HG03175 (cell line): ENCODE measurements around the gene SYT12.

ENCODE experiments used
- ATAC-seq: cut with Tn5 transposase; IDR thresholded peaks from one replicate; pipeline ENCODE4 v1.9.1; 2021; ENCODE audit warnings: mild to moderate bottlenecking, moderate library complexity; ENCODE audit not compliant: unreplicated experiment

The SYT12 gene

DNA sequence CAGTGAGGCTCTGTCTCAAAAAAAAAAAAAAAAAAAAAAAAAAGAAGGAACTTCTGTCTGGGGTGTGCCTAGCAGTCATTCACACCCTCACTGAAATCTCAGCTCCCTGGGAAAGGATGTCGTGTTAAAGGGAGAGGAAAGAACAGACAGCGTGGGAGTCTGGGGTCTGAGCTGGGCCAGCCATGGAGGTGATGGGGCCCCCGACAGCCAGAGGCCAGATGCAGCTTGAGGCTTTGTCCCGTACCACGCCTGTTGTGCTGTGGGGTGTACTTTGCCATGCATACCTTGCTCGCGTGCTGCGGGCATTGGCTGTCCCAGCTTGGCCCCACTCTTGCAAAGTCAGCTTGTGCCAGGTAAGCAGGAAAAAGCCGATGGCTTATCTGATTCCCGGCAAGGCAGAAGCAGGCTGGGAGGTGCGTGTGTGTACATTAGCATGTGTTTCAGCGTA is 4.6 kb downstream of the SYT12 start:
- no peak for ATAC-seq

DNA sequence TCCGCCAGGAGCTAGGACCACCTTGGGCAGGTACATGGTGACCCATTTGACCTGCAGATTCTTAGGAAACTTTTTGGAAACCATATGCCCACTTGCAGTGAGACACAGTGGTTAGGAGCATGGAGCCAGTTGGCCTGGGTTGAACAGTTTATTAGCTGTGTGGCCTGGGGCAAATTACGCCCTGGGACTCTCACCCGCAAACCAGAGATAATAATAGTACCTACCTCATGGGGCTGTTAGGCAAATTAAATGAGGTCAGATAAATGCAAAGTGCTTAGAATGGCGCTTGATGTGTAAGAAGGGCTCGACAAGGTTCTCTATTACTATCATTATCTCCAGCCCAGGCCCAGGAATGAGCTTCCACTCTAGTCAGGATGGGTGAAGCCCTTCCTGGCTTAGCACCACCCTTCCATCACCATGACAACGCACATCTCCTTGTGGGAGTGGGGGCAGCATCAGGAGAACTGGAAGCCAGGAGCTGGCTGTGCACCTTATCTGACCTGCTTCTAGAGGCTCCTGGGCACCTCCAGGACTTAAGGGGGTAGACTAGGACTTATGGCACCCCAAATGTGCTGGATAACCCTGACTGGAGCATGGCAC is 5.1 kb downstream of the SYT12 start:
- ATAC-seq, result peak; percentile 80

DNA sequence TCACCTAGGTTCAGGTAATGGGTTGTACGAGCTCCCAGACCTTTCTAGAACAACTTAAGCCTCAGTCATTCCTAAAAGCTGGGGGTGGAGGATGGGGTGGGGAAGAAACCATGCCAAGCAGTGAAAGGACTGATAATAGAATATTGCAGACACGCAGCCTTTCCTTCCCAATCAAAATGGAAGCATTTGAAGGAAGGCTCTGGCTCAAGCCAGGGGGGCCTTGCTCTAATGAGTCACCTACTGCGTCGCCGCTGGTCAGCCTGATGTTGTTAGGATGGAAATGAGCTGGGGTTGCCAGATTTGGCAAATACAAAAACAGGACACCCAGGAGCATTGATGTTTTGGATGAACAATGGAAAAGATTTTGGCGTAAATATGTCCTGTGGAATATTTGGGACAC is 6.2 kb downstream of the SYT12 start:
- no peak for ATAC-seq

DNA sequence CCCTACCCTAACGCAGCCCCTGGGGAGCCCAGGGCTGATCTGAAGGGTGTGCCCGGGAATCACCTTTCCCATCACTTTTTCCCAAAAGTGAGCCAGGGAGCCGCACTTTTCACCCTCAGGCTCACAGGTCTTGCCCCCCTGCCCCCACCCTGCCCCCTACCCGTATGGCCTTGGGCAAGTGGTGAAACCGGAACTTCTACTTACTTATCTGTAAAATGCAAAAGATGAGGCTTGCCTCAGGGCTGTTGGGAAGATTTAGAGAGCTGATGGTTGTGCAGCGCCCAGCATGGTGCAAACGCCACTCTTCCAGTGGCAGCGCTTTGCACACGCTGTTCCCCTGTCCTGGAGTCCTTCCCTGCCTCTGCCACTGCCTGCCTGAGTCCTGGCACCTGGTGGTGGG is 8.0 kb downstream of the SYT12 start:
- ATAC-seq, result no peak

- ATAC-seq, result no peak
Measured at GRCh38 chr11:67031791-67032561, 9.0 kb downstream of the SYT12 start.

DNA sequence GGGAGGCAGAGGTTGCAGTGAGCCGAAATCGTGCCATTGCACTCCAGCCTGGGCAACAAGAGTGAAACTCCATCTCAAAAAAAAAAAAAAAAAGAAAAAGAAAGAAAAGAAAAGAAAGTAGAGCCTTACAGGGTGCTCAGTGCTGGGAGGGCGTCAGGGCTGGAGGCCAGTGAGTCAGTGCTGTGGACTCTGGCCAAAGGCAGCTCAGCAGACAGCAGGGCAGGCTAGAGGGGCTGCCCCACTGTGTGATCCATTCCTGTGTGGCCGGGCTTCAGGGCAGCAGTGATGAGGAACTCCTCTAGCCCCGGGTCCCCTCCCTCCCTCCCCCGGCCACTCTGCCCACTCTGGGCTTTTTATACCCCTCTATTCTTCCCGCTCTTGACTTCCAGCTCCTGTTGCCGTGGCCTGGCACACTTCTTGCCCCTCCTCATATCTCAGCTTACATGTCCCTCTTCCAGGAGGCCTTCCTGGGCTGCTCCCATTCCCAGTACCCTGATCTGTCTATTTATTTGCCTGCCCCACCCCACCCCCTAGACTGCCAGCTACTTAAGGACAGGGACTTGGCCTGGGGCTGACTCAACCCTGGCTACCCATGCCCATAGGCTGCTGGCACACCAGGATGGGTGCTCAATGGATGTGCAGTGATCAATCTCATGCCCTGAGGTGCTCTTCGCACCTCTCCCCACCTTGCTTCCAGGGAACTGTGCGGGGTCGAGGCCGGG is 10.1 kb downstream of the SYT12 start:
- ATAC-seq, result no peak

GRCh38 chr11:67033661-67034166 is 10.8 kb downstream of the SYT12 start:
- ATAC-seq, result no peak

DNA sequence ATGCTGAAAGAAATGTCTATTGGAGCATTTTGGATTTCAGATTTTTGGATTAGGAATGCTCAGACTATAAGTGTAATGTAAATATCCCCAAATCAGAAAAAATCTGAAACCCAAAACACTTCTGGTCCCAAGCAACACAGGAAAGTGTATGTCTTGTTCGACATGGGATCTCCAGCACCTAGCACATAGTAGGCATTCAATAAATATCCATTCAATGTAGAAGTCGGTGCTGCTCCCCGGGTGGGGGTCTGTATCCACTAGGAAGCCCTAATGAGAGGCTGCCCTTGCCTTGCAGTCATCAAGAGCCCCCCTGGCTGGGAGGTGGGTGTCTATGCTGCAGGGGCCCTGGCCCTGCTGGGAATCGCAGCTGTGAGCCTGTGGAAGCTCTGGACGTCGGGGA is 11.4 kb downstream of the SYT12 start:
- ATAC-seq, result no peak

GRCh38 chr11:67040147-67040546 is 17.2 kb downstream of the SYT12 start:
- no peak for ATAC-seq

GRCh38 chr11:67041602-67042001 is 18.7 kb downstream of the SYT12 start:
- ATAC-seq, result no peak

- ATAC-seq, result no peak
Measured at GRCh38 chr11:67043572-67044349, 20.8 kb downstream of the SYT12 start.

- no peak for ATAC-seq
Measured at GRCh38 chr11:67044496-67044895, 21.6 kb downstream of the SYT12 start.

DNA sequence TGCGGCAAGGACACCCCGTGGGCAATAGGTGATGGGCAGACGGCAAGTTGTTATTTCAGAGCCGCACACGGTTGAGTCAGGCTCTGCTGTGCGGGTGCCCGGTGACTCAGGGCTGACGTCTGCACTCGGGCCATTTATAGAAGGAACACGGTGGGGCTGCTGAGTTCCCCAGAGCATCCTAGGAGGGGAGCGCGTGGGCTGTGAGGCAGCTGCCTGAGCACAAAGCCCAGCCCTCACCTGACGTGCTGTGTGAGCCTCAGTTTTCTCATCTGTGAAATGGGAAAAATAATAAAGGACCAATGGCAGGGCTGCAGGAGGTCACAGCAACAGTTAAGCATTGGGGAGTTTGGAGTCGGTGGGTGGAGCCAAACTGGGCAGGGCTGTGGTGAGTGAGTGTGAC is 22.4 kb downstream of the SYT12 start:
- no peak for ATAC-seq

GRCh38 chr11:67048515-67049130 is 25.7 kb downstream of the SYT12 start:
- ATAC-seq, result no peak

- no peak for ATAC-seq
Measured at GRCh38 chr11:67050139-67050538, 27.2 kb downstream of the SYT12 start.

DNA sequence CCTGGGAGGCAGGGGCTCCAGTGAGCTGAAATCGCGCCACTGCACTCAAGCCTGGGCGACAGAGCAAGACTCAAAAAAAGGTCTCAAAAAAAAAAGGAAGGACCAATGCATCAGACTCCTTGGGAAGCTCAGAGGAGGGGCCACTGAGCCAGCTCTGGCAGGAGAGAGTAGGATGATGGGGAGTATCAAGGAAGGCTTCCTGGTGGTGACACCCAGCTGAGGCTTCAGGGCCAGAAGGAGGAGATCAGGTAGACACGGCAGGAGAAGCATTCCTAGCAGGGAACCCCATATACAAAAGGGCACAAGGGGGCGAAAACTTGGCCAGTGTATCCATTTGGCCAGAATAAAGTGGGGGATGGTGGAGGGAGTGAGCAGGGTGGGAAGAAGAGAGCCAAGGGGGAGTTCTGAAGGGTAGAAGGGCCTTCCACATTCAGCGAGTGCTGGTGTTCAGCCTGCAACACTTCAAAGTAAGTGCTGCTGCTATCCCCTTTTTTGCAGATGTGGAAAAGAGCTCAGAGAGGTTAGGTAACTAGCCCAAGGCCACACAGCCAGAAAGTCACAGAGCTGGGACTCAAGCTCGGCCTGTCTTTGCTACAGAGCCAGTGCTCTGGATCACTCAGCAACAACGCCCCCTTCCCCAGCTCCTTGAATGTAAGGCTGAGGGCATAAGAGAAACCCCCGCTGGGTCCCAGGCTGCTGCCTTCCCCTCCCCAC is 28.4 kb downstream of the SYT12 start:
- ATAC-seq, result no peak

DNA sequence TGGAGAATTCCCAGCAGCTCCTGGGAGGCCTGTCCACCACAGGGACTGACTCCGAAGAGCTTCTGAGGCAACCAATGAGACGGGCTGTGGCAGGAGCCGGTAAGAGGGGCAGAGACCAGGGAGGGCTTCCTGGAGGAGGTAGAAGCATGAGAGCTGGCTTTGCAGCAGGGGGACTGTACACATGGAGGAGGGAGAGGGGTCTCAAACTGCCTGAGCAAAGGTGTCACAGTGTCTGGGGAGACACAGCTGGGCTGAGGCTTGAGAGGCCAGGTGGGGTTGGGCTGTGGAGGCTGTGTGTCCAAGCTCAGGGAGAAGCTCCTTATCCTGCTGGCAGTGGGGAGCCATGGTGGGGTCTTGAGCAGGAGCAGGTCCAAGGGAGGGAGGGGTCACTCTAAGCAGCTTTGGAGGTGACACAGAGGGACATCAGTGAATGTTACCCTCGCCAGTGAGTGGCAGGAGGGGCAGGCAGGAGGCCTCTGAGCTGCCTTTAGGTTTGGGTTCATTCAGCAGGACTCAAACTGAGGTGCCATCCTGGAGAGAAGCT is 29.1 kb downstream of the SYT12 start:
- no peak for ATAC-seq

GRCh38 chr11:67052891-67053290 is 30.0 kb downstream of the SYT12 start:
- no peak for ATAC-seq

DNA sequence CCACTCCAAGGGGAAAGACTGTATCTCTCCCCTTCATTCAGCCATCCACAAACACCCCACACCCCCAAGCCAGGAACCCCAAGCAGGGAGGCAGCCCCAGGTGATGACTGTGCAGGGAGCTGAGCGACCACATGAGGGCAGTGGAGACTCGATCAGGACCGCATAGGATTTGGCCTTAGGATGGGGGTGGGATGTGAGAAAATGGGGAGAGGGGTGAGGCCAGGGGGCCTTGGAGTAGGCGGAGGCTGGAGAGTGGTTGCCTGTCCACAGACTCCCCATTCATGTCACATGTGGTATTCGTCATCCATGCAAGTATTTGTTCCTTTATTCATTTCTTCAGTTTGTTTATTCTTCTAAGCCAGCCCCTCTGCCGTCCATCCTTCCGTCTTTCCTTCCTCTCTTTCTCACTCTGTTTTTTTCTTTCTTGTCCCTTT is 31.0 kb downstream of the SYT12 start:
- ATAC-seq, result no peak
